H1 (cell line): Measurements from ENCODE around the gene DDX60. TPM values are rescaled to one million over a fixed set of nuclear protein-coding genes. Genes with fewer than 3 reads are reported as not detected.

Source experiments
- CTCF ChIA-PET: fragments of 300-600 bp; sonication (Branson Sonifier 250); formaldehyde crosslinking; loops from one replicate; lab custom pipeline; 2021; ENCODE audit not compliant: partially characterized antibody; lab: Charles Lee
- POLR2A ChIA-PET: fragments of 300-600 bp; sonication (Branson Sonifier 250); formaldehyde crosslinking; loops from one replicate; lab custom pipeline; 2021; ENCODE audit warnings: inconsistent platforms; ENCODE audit not compliant: partially characterized antibody; lab: Charles Lee
- DNase-seq, 2 experiments: peaks; one replicate each; pipeline versions ENCODE4 v3.0.0 to v3.0.0-alpha.2; 2010 to 2022; ENCODE audit warnings: low spot score in 2 of 2, low read depth in 1 of 2, mixed read lengths in 1 of 2
- FAIRE-seq: peaks from 2 replicates; lab custom pipeline; 2011; peaks lifted over from hg19 to GRCh38; lab: Jason Lieb, UNC
- H2AFZ ChIP-seq: 2 replicates; pipeline ENCODE4 v1.8.1; 2012; ENCODE audit warnings: low read length, inconsistent platforms
- H2AK5ac ChIP-seq: 2 replicates; pipeline ENCODE4 v1.6.1; 2013; ENCODE audit warnings: low read depth, low read length
- H2BK120ac ChIP-seq: replicated peaks from 2 replicates; pipeline ENCODE3; 2013; ENCODE audit warnings: low read depth, low read length, inconsistent platforms
- H2BK12ac ChIP-seq: 2 replicates; pipeline ENCODE4 v1.6.1; 2013; ENCODE audit warnings: low read depth, low read length
- H2BK15ac ChIP-seq: 2 replicates; pipeline ENCODE4 v1.6.1; 2013; ENCODE audit warnings: low read length
- H2BK20ac ChIP-seq: 2 replicates; pipeline ENCODE4 v1.6.1; 2013; ENCODE audit warnings: low read length
- H2BK5ac ChIP-seq: 2 replicates; pipeline ENCODE4 v1.6.1; 2013; ENCODE audit warnings: low read depth, low read length
- H3K14ac ChIP-seq: 2 replicates; pipeline ENCODE4 v1.6.1; 2013; ENCODE audit warnings: inconsistent platforms; ENCODE audit not compliant: insufficient read length
- H3K18ac ChIP-seq: 2 replicates; pipeline ENCODE4 v1.6.1; 2013; ENCODE audit warnings: low read length; ENCODE audit errors: extremely low read depth
- H3K23ac ChIP-seq: 2 replicates; pipeline ENCODE4 v1.6.1; 2013; ENCODE audit warnings: inconsistent platforms; ENCODE audit not compliant: insufficient read length
- H3K23me2 ChIP-seq: 2 replicates; pipeline ENCODE4 v1.6.1; 2013; ENCODE audit warnings: low read depth, low read length
- H3K27ac ChIP-seq: 2 replicates; pipeline ENCODE4 v1.6.1; 2011; ENCODE audit warnings: low read depth, low read length, inconsistent platforms
- H3K27me3 ChIP-seq, 4 experiments: replicated peaks in 1 of 4; 1 replicate in 1 of 4; 2 replicates in 3 of 4; pipeline versions ENCODE4 v1.6.1 to v1.8.1; 2011 to 2013; ENCODE audit warnings: low read length in 3 of 4, mild to moderate bottlenecking in 3 of 4, inconsistent platforms in 2 of 4, mixed read lengths in 2 of 4, moderate library complexity in 1 of 4; ENCODE audit not compliant: control insufficient read depth in 3 of 4, insufficient read depth in 3 of 4; ENCODE audit errors: extremely low read depth in 1 of 4
- H3K36me3 ChIP-seq, 4 experiments: 2 replicates each; pipeline versions ENCODE4 v1.6.1 to v1.8.1; 2011 to 2013; ENCODE audit warnings: mild to moderate bottlenecking in 4 of 4, low read length in 3 of 4, moderate library complexity in 2 of 4, control low read depth in 1 of 4, inconsistent platforms in 1 of 4; ENCODE audit not compliant: insufficient read depth in 4 of 4, control insufficient read depth in 2 of 4
- H3K4ac ChIP-seq: replicated peaks from 2 replicates; pipeline ENCODE3; 2013; ENCODE audit warnings: low read length, low read depth, mixed read lengths, inconsistent platforms; ENCODE audit not compliant: insufficient read length
- H3K4me1 ChIP-seq, 4 experiments: replicated peaks in 1 of 4; 1 replicate in 1 of 4; 2 replicates in 3 of 4; pipeline versions ENCODE4 v1.6.1 to v1.8.1; 2011 to 2013; ENCODE audit warnings: low read length in 3 of 4, inconsistent platforms in 2 of 4, mixed read lengths in 1 of 4; ENCODE audit not compliant: insufficient read depth in 4 of 4, control insufficient read depth in 3 of 4
- H3K4me2 ChIP-seq, 2 experiments: 2 replicates each; pipeline versions ENCODE4 v1.6.1 to v1.8.1; 2011 to 2013; ENCODE audit warnings: low read depth in 2 of 2, low read length in 2 of 2, control low read depth in 1 of 2, inconsistent platforms in 1 of 2, mild to moderate bottlenecking in 1 of 2; ENCODE audit not compliant: insufficient read depth in 1 of 2
- H3K4me3 ChIP-seq, 4 experiments: fragments of 200-600, 300-600 bp in 1 of 4; sonication (generic), shearing (Covaris generic), sonication (Bioruptor Twin) in 1 of 4; 2 replicates each; pipeline versions ENCODE4 v1.5.1 to v1.8.1; 2011 to 2016; ENCODE audit warnings: low read length in 4 of 4, low read depth in 3 of 4, control low read depth in 2 of 4, inconsistent platforms in 2 of 4, mild to moderate bottlenecking in 2 of 4, mixed read lengths in 1 of 4, moderate library complexity in 1 of 4; ENCODE audit not compliant: insufficient read depth in 2 of 4; ENCODE audit errors: extremely low read depth in 1 of 4
- H3K56ac ChIP-seq: replicated peaks from 2 replicates; pipeline ENCODE3; 2013; ENCODE audit warnings: low read depth, mild to moderate bottlenecking, mixed read lengths, low read length, inconsistent platforms; ENCODE audit not compliant: insufficient read length
- H3K79me1 ChIP-seq: 2 replicates; pipeline ENCODE4 v1.6.1; 2013; ENCODE audit warnings: low read depth, low read length, control low read depth
- H3K79me2 ChIP-seq, 2 experiments: 2 replicates each; pipeline versions ENCODE4 v1.6.1 to v1.8.1; 2012 to 2013; ENCODE audit warnings: low read length in 2 of 2, mild to moderate bottlenecking in 2 of 2, inconsistent platforms in 1 of 2; ENCODE audit not compliant: insufficient read depth in 2 of 2, control insufficient read depth in 1 of 2
- H3K9ac ChIP-seq, 4 experiments: replicated peaks in 1 of 4; 1 replicate in 1 of 4; 2 replicates in 3 of 4; pipeline versions ENCODE4 v1.6.1 to v1.8.1; 2011 to 2013; ENCODE audit warnings: low read depth in 3 of 4, low read length in 3 of 4, control low read depth in 2 of 4, mild to moderate bottlenecking in 2 of 4, moderate library complexity in 2 of 4, inconsistent platforms in 1 of 4; ENCODE audit errors: extremely low read depth in 1 of 4
- H3K9me3 ChIP-seq, 2 experiments: 2 replicates each; pipeline versions ENCODE4 v1.6.1 to v1.8.1; 2012 to 2013; ENCODE audit warnings: mild to moderate bottlenecking in 2 of 2, moderate library complexity in 2 of 2, control low read depth in 1 of 2, inconsistent platforms in 1 of 2, low read depth in 1 of 2, low read length in 1 of 2, mixed read lengths in 1 of 2; ENCODE audit not compliant: insufficient read depth in 2 of 2
- H4K20me1 ChIP-seq, 2 experiments: replicated peaks in 1 of 2; 2 replicates each; pipeline versions ENCODE3 to v1.8.1; 2011 to 2013; ENCODE audit warnings: inconsistent platforms in 2 of 2, low read length in 2 of 2, mild to moderate bottlenecking in 1 of 2; ENCODE audit not compliant: insufficient read depth in 2 of 2, control insufficient read depth in 1 of 2
- H4K5ac ChIP-seq: 2 replicates; pipeline ENCODE4 v1.6.1; 2013; ENCODE audit warnings: low read length, low read depth, mixed read lengths, inconsistent platforms; ENCODE audit not compliant: insufficient read length
- H4K8ac ChIP-seq: 2 replicates; pipeline ENCODE4 v1.8.0; 2013; ENCODE audit warnings: mild to moderate bottlenecking, moderate library complexity, low read length, inconsistent platforms; ENCODE audit not compliant: insufficient read depth; ENCODE audit errors: extremely low read depth
- H4K91ac ChIP-seq: replicated peaks from 2 replicates; pipeline ENCODE3; 2013; ENCODE audit warnings: low read length, mixed read lengths, inconsistent platforms; ENCODE audit not compliant: insufficient read length
- HDAC2 ChIP-seq, 2 experiments: fragments of 300-600 bp in 1 of 2; sonication (generic) in 1 of 2; IDR thresholded peaks; 2 replicates each; pipeline ENCODE4 v1.6.1; 2011 to 2012; ENCODE audit warnings: low read depth in 2 of 2, low read length in 2 of 2, mild to moderate bottlenecking in 2 of 2, moderate library complexity in 2 of 2, borderline replicate concordance in 1 of 2, inconsistent platforms in 1 of 2
- HDAC6 ChIP-seq: IDR thresholded peaks from one replicate; pipeline ENCODE4 v1.7.1; 2012; ENCODE audit warnings: low read depth, mild to moderate bottlenecking, inconsistent platforms, low read length, moderate library complexity
- RFX5 ChIP-seq: IDR thresholded peaks from 2 replicates; pipeline ENCODE4 v1.6.1; 2011; ENCODE audit warnings: low read depth, low read length, improper control_type of control experiment, borderline replicate concordance
- SIN3A ChIP-seq, 2 experiments: IDR thresholded peaks in 1 of 2; conservative IDR thresholded peaks in 1 of 2; 2 replicates each; pipeline ENCODE4 v1.6.1; 2011 to 2012; ENCODE audit warnings: low read length in 2 of 2, improper control_type of control experiment in 1 of 2, low read depth in 1 of 2, mild to moderate bottlenecking in 1 of 2
- SIRT6 ChIP-seq: IDR thresholded peaks from one replicate; pipeline ENCODE4 v1.7.1; 2012; ENCODE audit warnings: low read length, inconsistent platforms
- WGBS, 2 experiments: shearing (Covaris generic) in 1 of 2; methylation state at CpG; one replicate each; pipeline versions ENCODE4 v1.1.6 to v1.1.7; 2013 to 2015; ENCODE audit warnings: low lambda C conversion rate in 2 of 2, mixed read lengths in 2 of 2, inconsistent platforms in 1 of 2, low coverage in 1 of 2, missing lambda C conversion rate in 1 of 2; ENCODE audit not compliant: insufficient replicate concordance in 2 of 2, insufficient coverage in 1 of 2, insufficient read length in 1 of 2; ENCODE audit errors: extremely low coverage in 1 of 2, missing lambda C conversion rate in 1 of 2; 5-methylcytosine and 5-hydroxymethylcytosine counted together
- polyA plus RNA-seq, 7 experiments: library from polyadenylated mRNA; depleted of rRNA in 3 of 7; stranded (reverse) in 5 of 7; unstranded in 2 of 7; fragments of >200 nt in 5 of 7; fragments of 200-250 nt in 2 of 7; gene quantifications; 1 replicate in 5 of 7; 2 replicates in 1 of 7; 4 replicates in 1 of 7; pipeline versions ENCODE4 v1.2.1 to v1.2.3, GENCODE V29; 2011 to 2013; ENCODE audit warnings: missing spikeins in 2 of 7, mixed read lengths in 2 of 7
- total RNA-seq: library from RNA; stranded (reverse); fragmentation: NEBNext Ultra II Directional; extraction: Animal tissue kit (Norgen Biotek cat#: 25700); gene quantifications from 2 replicates; pipeline ENCODE4 v1.2.1, GENCODE V29; 2021
- TF ChIP-seq, protein P1 (sequence below), 3 experiments: IDR thresholded peaks; 1 replicate in 2 of 3; 2 replicates in 1 of 3; pipeline versions ENCODE4 v1.5.1 to v1.6.1; 2011; ENCODE audit warnings: low read length in 3 of 3, mild to moderate bottlenecking in 3 of 3, inconsistent platforms in 2 of 3, low read depth in 1 of 3, moderate library complexity in 1 of 3; ENCODE audit not compliant: insufficient read depth in 1 of 3; ENCODE audit errors: control extremely low read depth in 1 of 3
- TF ChIP-seq, protein P2 (sequence below): IDR thresholded peaks from 2 replicates; pipeline ENCODE4 v1.6.1; 2011; ENCODE audit warnings: low read depth, mild to moderate bottlenecking, low read length; ENCODE audit not compliant: insufficient read depth

DDX60 gene
- total and polyA plus RNA-seq, 2 of the 8 experiments (the other 6 are each of a cell fraction or from before 2014, with no cell fraction given), result 1.00 to 1.6 TPM

GRCh38 chr4:168275836-168276235, 42.7 kb downstream of the DDX60 start:
- no peak overlapping the region for H3K4me2 ChIP-seq
- H4K20me1 ChIP-seq, result no peaks in the 10 kb centered on the region
- TF ChIP-seq SIN3A (conservative IDR thresholded peaks at IDR 0.05 in 1 of 2, IDR thresholded peaks at IDR 0.05 in 1 of 2; ENCODE audit: low read depth in 1 of 2, low read length in 2 of 2) (no peak), SIRT6 (no peak), RFX5 (no peak), HDAC6 (no peak), HDAC2 (IDR thresholded peaks at IDR 0.05; ENCODE audit: borderline replicate concordance in 1 of 2, low read depth in 2 of 2, low read length in 2 of 2) (no peak)
- TF ChIP-seq, protein P1, sequence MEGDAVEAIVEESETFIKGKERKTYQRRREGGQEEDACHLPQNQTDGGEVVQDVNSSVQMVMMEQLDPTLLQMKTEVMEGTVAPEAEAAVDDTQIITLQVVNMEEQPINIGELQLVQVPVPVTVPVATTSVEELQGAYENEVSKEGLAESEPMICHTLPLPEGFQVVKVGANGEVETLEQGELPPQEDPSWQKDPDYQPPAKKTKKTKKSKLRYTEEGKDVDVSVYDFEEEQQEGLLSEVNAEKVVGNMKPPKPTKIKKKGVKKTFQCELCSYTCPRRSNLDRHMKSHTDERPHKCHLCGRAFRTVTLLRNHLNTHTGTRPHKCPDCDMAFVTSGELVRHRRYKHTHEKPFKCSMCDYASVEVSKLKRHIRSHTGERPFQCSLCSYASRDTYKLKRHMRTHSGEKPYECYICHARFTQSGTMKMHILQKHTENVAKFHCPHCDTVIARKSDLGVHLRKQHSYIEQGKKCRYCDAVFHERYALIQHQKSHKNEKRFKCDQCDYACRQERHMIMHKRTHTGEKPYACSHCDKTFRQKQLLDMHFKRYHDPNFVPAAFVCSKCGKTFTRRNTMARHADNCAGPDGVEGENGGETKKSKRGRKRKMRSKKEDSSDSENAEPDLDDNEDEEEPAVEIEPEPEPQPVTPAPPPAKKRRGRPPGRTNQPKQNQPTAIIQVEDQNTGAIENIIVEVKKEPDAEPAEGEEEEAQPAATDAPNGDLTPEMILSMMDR (IDR thresholded peaks at IDR 0.05; ENCODE audit: control extremely low read depth in 1 of 3, insufficient read depth in 1 of 3, low read depth in 1 of 3, low read length in 3 of 3), result no peak
- TF ChIP-seq, protein P2, sequence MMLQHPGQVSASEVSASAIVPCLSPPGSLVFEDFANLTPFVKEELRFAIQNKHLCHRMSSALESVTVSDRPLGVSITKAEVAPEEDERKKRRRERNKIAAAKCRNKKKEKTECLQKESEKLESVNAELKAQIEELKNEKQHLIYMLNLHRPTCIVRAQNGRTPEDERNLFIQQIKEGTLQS, result no peak
- no peak overlapping the region for H3K4me3 ChIP-seq
- FAIRE-seq (no peak), DNase-seq (no peak)
- H3K4me1 ChIP-seq, result peaks cover 0 to 3% (median 0%) of the 10 kb centered on the region in 4 experiments; a peak in 2 of 7 replicates
- no peak overlapping the region for H4K8ac ChIP-seq
- POLR2A ChIA-PET, result no interaction called here
- CTCF ChIA-PET, result no interaction called here
- no peak overlapping the region for H3K4ac ChIP-seq
- H3K18ac ChIP-seq, result no peak overlapping the region
- H3K23ac ChIP-seq, result no peak overlapping the region
- WGBS, 2 experiments, result 95% methylated on average over 2 of the region's 2 CpGs; no CpG with 5 or more reads in 1 of the 2 experiments
- no peaks in the 10 kb centered on the region for H3K27me3 ChIP-seq
- H2BK5ac ChIP-seq, result no peak overlapping the region
- no peak overlapping the region for H3K14ac ChIP-seq
- H2BK120ac ChIP-seq, result no peak overlapping the region
- H3K9ac ChIP-seq, result no peak overlapping the region
- no peaks in the 10 kb centered on the region for H3K79me1 ChIP-seq
- H3K36me3 ChIP-seq, result no peaks in the 10 kb centered on the region
- no peaks in the 10 kb centered on the region for H3K23me2 ChIP-seq
- no peak overlapping the region for H2BK15ac ChIP-seq
- H3K9me3 ChIP-seq, result no peaks in the 10 kb centered on the region
- H3K27ac ChIP-seq, result no peak overlapping the region
- H4K91ac ChIP-seq, result no peak overlapping the region
- no peak overlapping the region for H2AK5ac ChIP-seq
- no peaks in the 10 kb centered on the region for H3K79me2 ChIP-seq
- no peak overlapping the region for H2AFZ ChIP-seq
- no peak overlapping the region for H2BK12ac ChIP-seq
- no peak overlapping the region for H2BK20ac ChIP-seq
- H3K56ac ChIP-seq, result no peak overlapping the region
- H4K5ac ChIP-seq, result no peak overlapping the region
